SU-DHL-6 (cell line): ENCODE results near the gene SEC63.

ENCODE experiments used
- CTCF ChIP-seq: fragments of 200-600 bp; sonication (generic); IDR thresholded peaks from one replicate; pipeline ENCODE4 v1.5.1; 2017; ENCODE audit warnings: antibody characterized with exemption, mild to moderate bottlenecking, low read length, moderate library complexity; ENCODE audit not compliant: insufficient read depth, poor library complexity, severe bottlenecking
- EZH2phosphoT487 ChIP-seq: fragments of 200-600 bp; sonication (generic), shearing (Covaris generic); conservative IDR thresholded peaks from 2 replicates; pipeline ENCODE4 v1.6.1; 2018; ENCODE audit warnings: mild to moderate bottlenecking, antibody characterized with exemption, low read length, moderate library complexity, mixed read lengths

- no peak for TF ChIP-seq CTCF
- TF ChIP-seq EZH2phosphoT487, result no peak
These were observed 116.7 kb downstream of the SEC63 start for GRCh38 chr6:107841275-107841670.
